Left lung (tissue), 10 donors: Measurements from ENCODE around the gene MGRN1. TPM values are rescaled to one million over a fixed set of nuclear protein-coding genes. Genes with fewer than 3 reads are reported as not detected.

Source experiments
- ATAC-seq: fragments of 200-7000 bp; cut with Tn5 transposase; one replicate; pipeline ENCODE4 v1.9.1; 2020; ENCODE audit warnings: moderate library complexity
- DNase-seq, 4 donors: peaks; one replicate each; pipeline ENCODE4 v3.0.0-alpha.2; 2013 to 2020
- H3K27ac ChIP-seq, 2 donors: fragments of 200-600 bp; sonication (generic) in 1 of 2; one replicate each; pipeline versions ENCODE4 v1.5.0 to v1.8.0; 2020 to 2021
- H3K27me3 ChIP-seq, 2 donors: fragments of 200-600 bp; sonication (generic) in 1 of 2; one replicate each; pipeline versions ENCODE4 v1.5.0 to v1.8.0; 2020 to 2021
- H3K36me3 ChIP-seq, 2 donors: fragments of 200-600 bp; sonication (generic) in 1 of 2; one replicate each; pipeline versions ENCODE4 v1.5.0 to v1.8.0; 2020 to 2021
- H3K4me1 ChIP-seq, 2 donors: fragments of 200-600 bp; one replicate each; pipeline ENCODE4 v1.8.0; 2021
- H3K4me3 ChIP-seq, 2 donors: fragments of 200-600 bp; sonication (generic) in 1 of 2; one replicate each; pipeline versions ENCODE4 v1.5.0 to v1.8.0; 2020 to 2021; ENCODE audit warnings: mild to moderate bottlenecking in 1 of 2
- H3K9me3 ChIP-seq, 2 donors: fragments of 200-600 bp; sonication (generic) in 1 of 2; one replicate each; pipeline versions ENCODE4 v1.5.0 to v1.8.0; 2020 to 2021
- intact Hi-C, 2 donors: fragments of 100-400 bp; cut with DNase I; formaldehyde crosslinking; loops; one replicate each; pipeline versions ENCODE4 v1.11.2 to v1.14.2; 2022
- polyA plus RNA-seq, 6 donors: library from polyadenylated mRNA; unstranded; fragments of 120-200 nt; gene quantifications; one replicate each; pipeline ENCODE4 v1.2.1, GENCODE V29; 2013; ENCODE audit not compliant: insufficient read length in 6 of 6
- total RNA-seq, 2 donors: library from RNA; stranded (reverse); fragmentation: NEBNext Ultra II Directional; extraction: Animal tissue kit (Norgen Biotek cat#: 25700); gene quantifications; one replicate each; pipeline ENCODE4 v1.2.1, GENCODE V29; 2021
- TF ChIP-seq, protein P1 (sequence below), 2 donors: fragments of 200-600 bp; sonication (generic) in 1 of 2; IDR thresholded peaks; one replicate each; pipeline versions ENCODE4 v1.5.0 to v1.8.0; 2021; ENCODE audit warnings: antibody characterized with exemption in 2 of 2
- donor health status: DM: no; HTN: yes; CAD: no.
- donor health status: DM: no; HTN: no; CAD: no.

Gene MGRN1
- total and polyA plus RNA-seq, 8 donors, result 56.9 to 98.1 (median 69.4) TPM

DNA sequence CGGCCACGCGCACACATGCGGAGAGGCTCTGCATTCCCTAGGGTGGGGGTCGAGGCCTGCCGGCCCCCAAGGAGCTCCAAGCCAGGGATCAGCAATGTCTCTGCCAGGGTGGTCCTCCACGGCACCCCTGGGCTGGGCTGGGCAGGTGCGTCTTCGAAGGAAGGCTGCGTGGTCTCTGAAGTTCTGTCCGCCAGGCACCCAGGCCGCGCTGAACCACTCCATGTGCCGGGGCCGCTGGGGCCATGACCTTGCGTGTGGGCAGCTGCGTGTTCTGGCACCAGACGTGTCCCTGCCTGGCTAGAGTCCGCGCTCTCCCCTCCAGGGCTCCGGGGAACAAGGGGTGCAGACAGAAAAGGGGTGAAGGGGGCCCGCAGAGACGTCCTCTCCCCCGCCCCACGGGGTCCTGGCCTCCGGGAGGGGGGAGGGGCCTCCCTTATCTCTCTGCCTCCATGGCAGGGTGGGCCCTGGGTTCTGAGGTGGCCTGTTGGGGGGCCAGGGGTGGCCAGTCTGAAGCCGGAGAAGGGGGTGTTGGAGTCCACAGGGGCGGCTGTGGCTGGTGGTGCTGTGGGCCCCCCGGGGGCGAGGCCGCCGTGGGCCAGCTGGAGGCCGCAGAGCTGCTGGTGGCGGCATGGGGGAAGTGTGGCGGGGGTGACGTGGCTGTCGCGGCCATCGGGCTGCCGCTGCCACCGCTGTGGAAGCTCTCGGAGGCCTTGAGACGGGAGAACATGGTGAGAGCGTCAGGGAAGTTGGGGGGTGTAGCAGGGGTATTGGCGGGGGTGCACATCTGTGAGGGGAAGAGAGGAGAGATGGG is 15.2 kb upstream of the MGRN1 start:
- peaks cover 20 to 32% of the 10 kb centered on the region in 2 donors for H3K4me1 ChIP-seq
- no peaks in the 10 kb centered on the region for H3K27me3 ChIP-seq
- H3K9me3 ChIP-seq, result no peaks in the 10 kb centered on the region
- H3K36me3 ChIP-seq, result peaks cover 0 to 36% of the 10 kb centered on the region in 2 donors
- no peak overlapping the region for H3K27ac ChIP-seq
- ATAC-seq, result no peak
- no peak for DNase-seq
- H3K4me3 ChIP-seq, result no peak overlapping the region
- intact Hi-C loops, result no loop called here
- TF ChIP-seq, protein P1, sequence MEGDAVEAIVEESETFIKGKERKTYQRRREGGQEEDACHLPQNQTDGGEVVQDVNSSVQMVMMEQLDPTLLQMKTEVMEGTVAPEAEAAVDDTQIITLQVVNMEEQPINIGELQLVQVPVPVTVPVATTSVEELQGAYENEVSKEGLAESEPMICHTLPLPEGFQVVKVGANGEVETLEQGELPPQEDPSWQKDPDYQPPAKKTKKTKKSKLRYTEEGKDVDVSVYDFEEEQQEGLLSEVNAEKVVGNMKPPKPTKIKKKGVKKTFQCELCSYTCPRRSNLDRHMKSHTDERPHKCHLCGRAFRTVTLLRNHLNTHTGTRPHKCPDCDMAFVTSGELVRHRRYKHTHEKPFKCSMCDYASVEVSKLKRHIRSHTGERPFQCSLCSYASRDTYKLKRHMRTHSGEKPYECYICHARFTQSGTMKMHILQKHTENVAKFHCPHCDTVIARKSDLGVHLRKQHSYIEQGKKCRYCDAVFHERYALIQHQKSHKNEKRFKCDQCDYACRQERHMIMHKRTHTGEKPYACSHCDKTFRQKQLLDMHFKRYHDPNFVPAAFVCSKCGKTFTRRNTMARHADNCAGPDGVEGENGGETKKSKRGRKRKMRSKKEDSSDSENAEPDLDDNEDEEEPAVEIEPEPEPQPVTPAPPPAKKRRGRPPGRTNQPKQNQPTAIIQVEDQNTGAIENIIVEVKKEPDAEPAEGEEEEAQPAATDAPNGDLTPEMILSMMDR (IDR thresholded peaks at IDR 0.05), result no peak

GRCh38 chr16:4610011-4611005 is 14.3 kb upstream of the MGRN1 start:
- H3K27me3 ChIP-seq, result no peaks in the 10 kb centered on the region
- no peaks in the 10 kb centered on the region for H3K9me3 ChIP-seq
- TF ChIP-seq, protein P1 (IDR thresholded peaks at IDR 0.05), result no peak
- H3K4me3 ChIP-seq, result no peak overlapping the region
- no peak overlapping the region for H3K27ac ChIP-seq
- intact Hi-C loops, result no loop called here
- H3K36me3 ChIP-seq, result peaks cover 0 to 36% of the 10 kb centered on the region in 2 donors
- DNase-seq, result no peak
- H3K4me1 ChIP-seq, result peaks cover 24 to 37% of the 10 kb centered on the region in 2 donors
- ATAC-seq, result no peak

GRCh38 chr16:4611337-4612021 is 13.1 kb upstream of the MGRN1 start:
- DNase-seq, result peak in 1 of 4 donors; percentile 80
- peaks cover 28 to 44% of the 10 kb centered on the region in 2 donors for H3K4me1 ChIP-seq
- no peak for ATAC-seq
- H3K27ac ChIP-seq, result no peak overlapping the region
- H3K27me3 ChIP-seq, result no peaks in the 10 kb centered on the region
- no peak overlapping the region for H3K4me3 ChIP-seq
- TF ChIP-seq, protein P1 (IDR thresholded peaks at IDR 0.05), result no peak
- intact Hi-C loops, result no loop called here
- no peaks in the 10 kb centered on the region for H3K9me3 ChIP-seq
- peaks cover 0 to 36% of the 10 kb centered on the region in 2 donors for H3K36me3 ChIP-seq

DNA sequence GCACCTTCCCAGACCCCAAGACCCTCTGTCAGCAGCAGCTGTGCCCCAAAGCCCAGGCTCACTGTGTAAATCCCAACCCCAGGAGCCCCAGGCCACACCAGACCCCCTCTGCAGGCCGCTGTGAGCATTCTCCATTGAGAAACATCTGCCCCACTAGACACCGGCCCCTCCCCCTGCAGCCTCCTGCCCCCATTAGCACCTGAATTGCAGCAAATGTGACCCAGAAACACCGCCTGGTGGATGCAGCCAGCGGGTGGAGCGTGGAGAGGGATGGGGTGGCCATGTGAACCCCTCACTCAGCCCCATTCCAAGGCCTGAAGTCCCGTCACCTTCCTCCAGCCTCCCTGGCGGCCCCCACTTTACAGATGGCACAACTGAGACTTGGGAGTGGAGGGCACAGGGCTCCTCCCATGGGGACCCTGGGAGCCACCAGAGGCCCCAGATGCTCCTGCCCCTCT is 12.1 kb upstream of the MGRN1 start:
- intact Hi-C loops, result no loop called here
- Histone ChIP-seq H3K9me3 (no peaks in the 10 kb centered on the region), H3K4me1 (peaks cover 28 to 55% of the 10 kb centered on the region in 2 donors), H3K27me3 (no peaks in the 10 kb centered on the region), H3K27ac (no peak overlapping the region), H3K36me3 (peaks cover 0 to 29% of the 10 kb centered on the region in 2 donors), H3K4me3 (peak overlapping the region in 1 of 2 donors; percentile 93)
- no peak for ATAC-seq
- TF ChIP-seq, protein P1 (IDR thresholded peaks at IDR 0.05), result no peak
- no peak for DNase-seq
